Endometrial microvascular endothelial cells (primary cell): ENCODE measurements around the gene UROD. TPM values are rescaled to one million over a fixed set of nuclear protein-coding genes. Genes with fewer than 3 reads are reported as not detected.
"Not testable (repeated sequence)": the region's sequence is repeated elsewhere in the genome, so short reads cannot be mapped to it uniquely, and the experiment has no call there.

Experiments
- in situ Hi-C: cut with HindIII; loops from 2 replicates; pipeline ENCODE4 v1.10.0; 2017; ENCODE audit warnings: low sequenced_read_pairs, low pct_unique_long_range_greater_than_20kb; ENCODE audit errors: inconsistent ontology term
- total RNA-seq: library from RNA; depleted of rRNA; stranded (reverse); fragments of >200 nt; gene quantifications from one replicate; pipeline ENCODE4 v1.2.3, GENCODE V29; 2015; ENCODE audit errors: inconsistent ontology term

Gene UROD
- total RNA-seq, 1 donor from 2014 or later: 241 TPM

GRCh38 chr1:45033356-45033755, 21.3 kb downstream of the UROD start:
- in situ Hi-C loops: no loop called here

- in situ Hi-C loops: no loop called here
These were observed 23.7 kb downstream of the UROD start for GRCh38 chr1:45035631-45036301.

GRCh38 chr1:45037456-45037855, 25.4 kb downstream of the UROD start:
- in situ Hi-C loops: no loop called here

GRCh38 chr1:45038240-45038639, 26.2 kb downstream of the UROD start:
- in situ Hi-C loops: no loop called here

GRCh38 chr1:45038661-45039364, 26.8 kb downstream of the UROD start:
- in situ Hi-C loops: no loop called here

GRCh38 chr1:45040297-45040696, 28.2 kb downstream of the UROD start:
- in situ Hi-C loops: no loop called here

GRCh38 chr1:45043094-45043493, 31.0 kb downstream of the UROD start:
- in situ Hi-C loops: no loop called here

- in situ Hi-C loops: no loop called here
These were observed 32.9 kb downstream of the UROD start for GRCh38 chr1:45044916-45045315.

GRCh38 chr1:45047032-45047431, 35.0 kb downstream of the UROD start:
- in situ Hi-C loops: no loop called here

GRCh38 chr1:45051005-45051772, 39.1 kb downstream of the UROD start:
- in situ Hi-C loops: no loop called here

- in situ Hi-C loops: no loop called here
These were observed 45.5 kb downstream of the UROD start for GRCh38 chr1:45057542-45057941.

- in situ Hi-C loops: no loop called here
These were observed 47.8 kb downstream of the UROD start for GRCh38 chr1:45059829-45060228.

- in situ Hi-C loops: not testable (repeated sequence)
These were observed 50.4 kb downstream of the UROD start for GRCh38 chr1:45062463-45062862.

GRCh38 chr1:45065083-45065482, 53.0 kb downstream of the UROD start:
- in situ Hi-C loops: no loop called here

Other genes starting within 250 kb of the UROD start
- 2,081 TPM for gene RPS8, start 236.7 kb upstream of the UROD start, total RNA-seq
- gene BEST4, start 224.1 kb upstream of the UROD start, total RNA-seq: not detected
- 39.2 TPM for gene PLK3, start 211.9 kb upstream of the UROD start, total RNA-seq
- gene DYNLT4, start 204.9 kb upstream of the UROD start, total RNA-seq: not detected
- gene BTBD19, start 203.7 kb upstream of the UROD start, total RNA-seq: 8.5 TPM
- gene PTCH2, start 169.0 kb upstream of the UROD start, total RNA-seq: not detected
- 53.3 TPM for gene EIF2B3, start 25.7 kb upstream of the UROD start, total RNA-seq
- gene HECTD3, start 930 bp upstream of the UROD start, total RNA-seq: 47.9 TPM
- gene ZSWIM5, start 194.4 kb downstream of the UROD start, total RNA-seq: 2.1 TPM